ENCODE data around the gene MYLK. TPM values are rescaled to one million over a fixed set of nuclear protein-coding genes. Genes with fewer than 3 reads are reported as not detected.

Gene MYLK
- total and polyA plus RNA-seq, 10 of the 15 experiments (the other 5 are each of a cell fraction or from before 2014, with no cell fraction given), result 0.04 to 1.6 (median 0.42) TPM; not detected in 1

DNA sequence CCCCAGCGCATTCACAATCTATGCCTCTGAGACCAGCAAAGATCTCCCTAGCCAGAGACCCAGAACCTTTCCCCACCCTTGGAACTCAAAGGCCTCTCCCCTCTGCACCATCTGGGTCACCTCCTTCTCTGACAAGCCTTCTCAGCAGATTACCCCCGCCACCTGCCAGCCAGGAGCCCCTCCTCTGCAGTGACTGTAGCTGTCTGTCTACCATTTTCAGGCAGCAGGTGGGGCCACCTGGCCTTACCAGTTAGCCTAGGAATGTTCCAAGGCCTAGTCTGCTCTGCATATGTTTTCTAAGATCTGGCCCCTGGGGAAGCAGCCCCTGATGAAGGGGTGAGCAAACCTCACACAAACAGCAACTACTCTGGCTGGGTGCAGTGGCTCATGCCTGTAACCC, 2.4 kb downstream of the MYLK start (continued):
- TF ChIP-seq, protein P1, sequence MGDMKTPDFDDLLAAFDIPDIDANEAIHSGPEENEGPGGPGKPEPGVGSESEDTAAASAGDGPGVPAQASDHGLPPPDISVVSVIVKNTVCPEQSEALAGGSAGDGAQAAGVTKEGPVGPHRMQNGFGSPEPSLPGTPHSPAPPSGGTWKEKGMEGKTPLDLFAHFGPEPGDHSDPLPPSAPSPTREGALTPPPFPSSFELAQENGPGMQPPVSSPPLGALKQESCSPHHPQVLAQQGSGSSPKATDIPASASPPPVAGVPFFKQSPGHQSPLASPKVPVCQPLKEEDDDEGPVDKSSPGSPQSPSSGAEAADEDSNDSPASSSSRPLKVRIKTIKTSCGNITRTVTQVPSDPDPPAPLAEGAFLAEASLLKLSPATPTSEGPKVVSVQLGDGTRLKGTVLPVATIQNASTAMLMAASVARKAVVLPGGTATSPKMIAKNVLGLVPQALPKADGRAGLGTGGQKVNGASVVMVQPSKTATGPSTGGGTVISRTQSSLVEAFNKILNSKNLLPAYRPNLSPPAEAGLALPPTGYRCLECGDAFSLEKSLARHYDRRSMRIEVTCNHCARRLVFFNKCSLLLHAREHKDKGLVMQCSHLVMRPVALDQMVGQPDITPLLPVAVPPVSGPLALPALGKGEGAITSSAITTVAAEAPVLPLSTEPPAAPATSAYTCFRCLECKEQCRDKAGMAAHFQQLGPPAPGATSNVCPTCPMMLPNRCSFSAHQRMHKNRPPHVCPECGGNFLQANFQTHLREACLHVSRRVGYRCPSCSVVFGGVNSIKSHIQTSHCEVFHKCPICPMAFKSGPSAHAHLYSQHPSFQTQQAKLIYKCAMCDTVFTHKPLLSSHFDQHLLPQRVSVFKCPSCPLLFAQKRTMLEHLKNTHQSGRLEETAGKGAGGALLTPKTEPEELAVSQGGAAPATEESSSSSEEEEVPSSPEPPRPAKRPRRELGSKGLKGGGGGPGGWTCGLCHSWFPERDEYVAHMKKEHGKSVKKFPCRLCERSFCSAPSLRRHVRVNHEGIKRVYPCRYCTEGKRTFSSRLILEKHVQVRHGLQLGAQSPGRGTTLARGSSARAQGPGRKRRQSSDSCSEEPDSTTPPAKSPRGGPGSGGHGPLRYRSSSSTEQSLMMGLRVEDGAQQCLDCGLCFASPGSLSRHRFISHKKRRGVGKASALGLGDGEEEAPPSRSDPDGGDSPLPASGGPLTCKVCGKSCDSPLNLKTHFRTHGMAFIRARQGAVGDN (IDR thresholded peaks at IDR 0.05), result no peak
- TF ChIP-seq, protein P2, sequence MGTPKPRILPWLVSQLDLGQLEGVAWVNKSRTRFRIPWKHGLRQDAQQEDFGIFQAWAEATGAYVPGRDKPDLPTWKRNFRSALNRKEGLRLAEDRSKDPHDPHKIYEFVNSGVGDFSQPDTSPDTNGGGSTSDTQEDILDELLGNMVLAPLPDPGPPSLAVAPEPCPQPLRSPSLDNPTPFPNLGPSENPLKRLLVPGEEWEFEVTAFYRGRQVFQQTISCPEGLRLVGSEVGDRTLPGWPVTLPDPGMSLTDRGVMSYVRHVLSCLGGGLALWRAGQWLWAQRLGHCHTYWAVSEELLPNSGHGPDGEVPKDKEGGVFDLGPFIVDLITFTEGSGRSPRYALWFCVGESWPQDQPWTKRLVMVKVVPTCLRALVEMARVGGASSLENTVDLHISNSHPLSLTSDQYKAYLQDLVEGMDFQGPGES (IDR thresholded peaks at IDR 0.05), result no peak
- no peak for TF ChIP-seq GABPA (IDR thresholded peaks at IDR 0.05; ENCODE audit: low read depth)
- TF ChIP-seq HDAC2 (IDR thresholded peaks at IDR 0.05), result no peak
- TF ChIP-seq, protein P3, sequence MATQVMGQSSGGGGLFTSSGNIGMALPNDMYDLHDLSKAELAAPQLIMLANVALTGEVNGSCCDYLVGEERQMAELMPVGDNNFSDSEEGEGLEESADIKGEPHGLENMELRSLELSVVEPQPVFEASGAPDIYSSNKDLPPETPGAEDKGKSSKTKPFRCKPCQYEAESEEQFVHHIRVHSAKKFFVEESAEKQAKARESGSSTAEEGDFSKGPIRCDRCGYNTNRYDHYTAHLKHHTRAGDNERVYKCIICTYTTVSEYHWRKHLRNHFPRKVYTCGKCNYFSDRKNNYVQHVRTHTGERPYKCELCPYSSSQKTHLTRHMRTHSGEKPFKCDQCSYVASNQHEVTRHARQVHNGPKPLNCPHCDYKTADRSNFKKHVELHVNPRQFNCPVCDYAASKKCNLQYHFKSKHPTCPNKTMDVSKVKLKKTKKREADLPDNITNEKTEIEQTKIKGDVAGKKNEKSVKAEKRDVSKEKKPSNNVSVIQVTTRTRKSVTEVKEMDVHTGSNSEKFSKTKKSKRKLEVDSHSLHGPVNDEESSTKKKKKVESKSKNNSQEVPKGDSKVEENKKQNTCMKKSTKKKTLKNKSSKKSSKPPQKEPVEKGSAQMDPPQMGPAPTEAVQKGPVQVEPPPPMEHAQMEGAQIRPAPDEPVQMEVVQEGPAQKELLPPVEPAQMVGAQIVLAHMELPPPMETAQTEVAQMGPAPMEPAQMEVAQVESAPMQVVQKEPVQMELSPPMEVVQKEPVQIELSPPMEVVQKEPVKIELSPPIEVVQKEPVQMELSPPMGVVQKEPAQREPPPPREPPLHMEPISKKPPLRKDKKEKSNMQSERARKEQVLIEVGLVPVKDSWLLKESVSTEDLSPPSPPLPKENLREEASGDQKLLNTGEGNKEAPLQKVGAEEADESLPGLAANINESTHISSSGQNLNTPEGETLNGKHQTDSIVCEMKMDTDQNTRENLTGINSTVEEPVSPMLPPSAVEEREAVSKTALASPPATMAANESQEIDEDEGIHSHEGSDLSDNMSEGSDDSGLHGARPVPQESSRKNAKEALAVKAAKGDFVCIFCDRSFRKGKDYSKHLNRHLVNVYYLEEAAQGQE (IDR thresholded peaks at IDR 0.05; ENCODE audit: low read depth, low read length), result no peak
